Hepatocyte (in vitro differentiated cells): ENCODE results near the gene MLH3. TPM values are rescaled to one million over a fixed set of nuclear protein-coding genes. Genes with fewer than 3 reads are reported as not detected.

ENCODE experiments used
- DNase-seq: peaks from one replicate; pipeline ENCODE4 v3.0.0-alpha.2; 2016; ENCODE audit warnings: low spot score
- H2AFZ ChIP-seq: fragments of 200-600 bp; sonication (generic); 2 replicates; pipeline ENCODE4 v1.6.0; 2016; ENCODE audit warnings: antibody characterized with exemption, mild to moderate bottlenecking
- H3K27ac ChIP-seq: fragments of 200-600 bp; sonication (generic); 2 replicates; pipeline ENCODE4 v1.5.1; 2016; ENCODE audit warnings: mild to moderate bottlenecking
- H3K27me3 ChIP-seq: fragments of 200-600 bp; sonication (generic); 2 replicates; pipeline ENCODE4 v1.6.1; 2016
- H3K36me3 ChIP-seq: fragments of 200-600 bp; sonication (generic); replicated peaks from 2 replicates; pipeline ENCODE4 v1.5.1; 2016; ENCODE audit warnings: low read depth; ENCODE audit not compliant: insufficient read depth
- H3K4me1 ChIP-seq: fragments of 200-600 bp; sonication (generic); 2 replicates; pipeline ENCODE4 v1.5.1; 2016; ENCODE audit warnings: mild to moderate bottlenecking, moderate library complexity; ENCODE audit not compliant: insufficient read depth
- H3K4me2 ChIP-seq: fragments of 200-600 bp; sonication (generic); 2 replicates; pipeline ENCODE4 v1.6.0; 2016
- H3K4me3 ChIP-seq: fragments of 200-600 bp; sonication (generic); 2 replicates; pipeline ENCODE4 v1.5.1; 2016; ENCODE audit warnings: mild to moderate bottlenecking
- H3K79me2 ChIP-seq: fragments of 200-600 bp; sonication (generic); 2 replicates; pipeline ENCODE4 v1.6.0; 2017; ENCODE audit warnings: mild to moderate bottlenecking
- H3K9me2 ChIP-seq: fragments of 200-600 bp; sonication (generic); replicated peaks from 2 replicates; pipeline ENCODE4 v1.6.0; 2017; ENCODE audit warnings: mild to moderate bottlenecking; ENCODE audit not compliant: insufficient read depth
- H3K9me3 ChIP-seq: fragments of 200-600 bp; sonication (generic); 2 replicates; pipeline ENCODE4 v1.5.1; 2016; ENCODE audit warnings: low read depth, mild to moderate bottlenecking
- H4K20me1 ChIP-seq: fragments of 200-600 bp; sonication (generic); 2 replicates; pipeline ENCODE4 v1.6.0; 2016; ENCODE audit warnings: mild to moderate bottlenecking; ENCODE audit not compliant: insufficient read depth, poor library complexity, severe bottlenecking
- EZH2 ChIP-seq: fragments of 200-600 bp; sonication (generic); IDR thresholded peaks from 2 replicates; pipeline ENCODE4 v1.6.1; 2016; ENCODE audit warnings: antibody characterized with exemption, mild to moderate bottlenecking, borderline replicate concordance
- EZH2phosphoT487 ChIP-seq: fragments of 200-600 bp; sonication (generic); IDR thresholded peaks from one replicate; pipeline ENCODE4 v1.6.1; 2018; ENCODE audit warnings: antibody characterized with exemption, mild to moderate bottlenecking, low read depth, moderate library complexity; ENCODE audit not compliant: unreplicated experiment, severe bottlenecking
- WGBS: methylation state at CpG from one replicate; pipeline ENCODE4 v1.1.6; 2016; ENCODE audit warnings: low lambda C conversion rate; ENCODE audit errors: missing lambda C conversion rate; 5-methylcytosine and 5-hydroxymethylcytosine counted together
- polyA plus RNA-seq: library from polyadenylated mRNA; unstranded; fragments of >200 nt; fragmentation: Nextera tagmentation; extraction: Ambion mirVana; gene quantifications from 2 replicates; pipeline ENCODE4 v1.2.1, GENCODE V29; 2016
- total RNA-seq: library from RNA; depleted of rRNA; stranded (reverse); fragments of >200 nt; gene quantifications from 2 replicates; pipeline ENCODE4 v1.2.3, GENCODE V29; 2014
- TF ChIP-seq, protein P1 (sequence below): fragments of 200-600 bp; sonication (generic); IDR thresholded peaks from 2 replicates; pipeline ENCODE4 v1.5.1; 2016; ENCODE audit warnings: antibody characterized with exemption, mild to moderate bottlenecking; ENCODE audit not compliant: poor library complexity

MLH3 gene
- total and polyA plus RNA-seq, 2 experiments from 2014 or later = 8.5 to 15.6 TPM

DNA sequence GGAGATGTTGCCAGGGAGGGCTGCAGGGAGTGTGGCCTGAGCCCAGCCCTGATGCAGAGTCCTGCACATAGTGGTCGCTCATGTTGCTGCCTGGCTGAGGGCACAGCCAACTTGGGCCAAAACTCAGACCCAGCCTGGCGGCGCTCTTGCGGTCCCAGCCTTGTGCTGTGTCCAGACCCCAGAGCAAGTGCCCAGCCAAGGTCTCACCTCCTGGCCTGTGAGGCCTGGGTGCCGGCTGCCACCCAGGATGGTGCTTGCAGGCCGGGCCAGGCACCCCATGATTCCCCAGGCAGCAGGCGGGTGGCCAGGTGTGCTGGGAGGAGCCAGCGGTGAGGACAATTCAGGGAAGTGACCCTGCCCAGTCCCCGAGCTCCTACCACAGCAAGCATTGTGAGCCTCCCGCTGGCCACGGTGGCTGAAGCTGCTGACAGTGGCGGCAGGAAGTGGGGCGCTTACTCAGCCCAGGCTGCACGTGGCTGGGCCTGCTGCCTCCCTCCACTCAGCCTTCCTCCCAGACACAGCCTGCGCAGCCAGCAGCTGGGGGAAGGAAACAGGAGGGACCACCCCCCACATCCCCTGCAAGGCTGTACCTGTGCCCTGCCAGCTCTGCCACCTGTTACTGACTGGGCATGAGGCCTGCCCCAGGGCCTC, 78.1 kb downstream of the MLH3 start:
- Histone ChIP-seq H3K27ac (no peak overlapping the region), H3K4me2 (no peak overlapping the region), H3K4me3 (no peak overlapping the region), H3K79me2 (no peaks in the 10 kb centered on the region), H2AFZ (no peak overlapping the region), H3K4me1 (peaks cover 24% of the 10 kb centered on the region), H3K36me3 (no peaks in the 10 kb centered on the region), H3K9me3 (no peaks in the 10 kb centered on the region), H4K20me1 (no peaks in the 10 kb centered on the region), H3K9me2 (no peaks in the 10 kb centered on the region), H3K27me3 (no peaks in the 10 kb centered on the region)
- 87% methylated on average over 15 of the region's 15 CpGs for WGBS
- TF ChIP-seq, protein P1, sequence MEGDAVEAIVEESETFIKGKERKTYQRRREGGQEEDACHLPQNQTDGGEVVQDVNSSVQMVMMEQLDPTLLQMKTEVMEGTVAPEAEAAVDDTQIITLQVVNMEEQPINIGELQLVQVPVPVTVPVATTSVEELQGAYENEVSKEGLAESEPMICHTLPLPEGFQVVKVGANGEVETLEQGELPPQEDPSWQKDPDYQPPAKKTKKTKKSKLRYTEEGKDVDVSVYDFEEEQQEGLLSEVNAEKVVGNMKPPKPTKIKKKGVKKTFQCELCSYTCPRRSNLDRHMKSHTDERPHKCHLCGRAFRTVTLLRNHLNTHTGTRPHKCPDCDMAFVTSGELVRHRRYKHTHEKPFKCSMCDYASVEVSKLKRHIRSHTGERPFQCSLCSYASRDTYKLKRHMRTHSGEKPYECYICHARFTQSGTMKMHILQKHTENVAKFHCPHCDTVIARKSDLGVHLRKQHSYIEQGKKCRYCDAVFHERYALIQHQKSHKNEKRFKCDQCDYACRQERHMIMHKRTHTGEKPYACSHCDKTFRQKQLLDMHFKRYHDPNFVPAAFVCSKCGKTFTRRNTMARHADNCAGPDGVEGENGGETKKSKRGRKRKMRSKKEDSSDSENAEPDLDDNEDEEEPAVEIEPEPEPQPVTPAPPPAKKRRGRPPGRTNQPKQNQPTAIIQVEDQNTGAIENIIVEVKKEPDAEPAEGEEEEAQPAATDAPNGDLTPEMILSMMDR = no peak
- TF ChIP-seq EZH2phosphoT487 = no peak
- no peak for DNase-seq

DNA sequence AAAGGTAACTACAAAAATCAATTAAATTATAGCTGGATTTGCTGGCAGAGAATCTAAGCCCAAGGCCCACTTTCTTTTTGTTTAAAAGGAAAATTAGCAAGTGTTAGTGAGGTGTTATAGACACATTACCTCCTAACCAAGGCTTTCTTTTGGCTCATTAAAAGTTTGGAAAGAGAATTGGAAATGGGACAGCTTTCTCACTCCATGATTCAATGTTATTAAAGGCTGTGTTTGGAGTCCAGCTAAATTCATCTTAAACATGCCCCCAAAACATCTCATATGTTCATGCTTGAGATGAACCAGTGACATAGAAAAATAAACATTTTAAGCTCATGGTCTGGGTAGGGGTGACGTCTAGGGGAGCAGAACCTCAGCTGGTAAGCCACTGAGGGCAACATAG, 82.5 kb downstream of the MLH3 start:
- Histone ChIP-seq H3K4me2 (no peak overlapping the region), H3K9me2 (no peaks in the 10 kb centered on the region), H3K4me3 (no peak overlapping the region), H3K27me3 (no peaks in the 10 kb centered on the region), H3K9me3 (no peaks in the 10 kb centered on the region), H3K79me2 (no peaks in the 10 kb centered on the region), H3K27ac (no peak overlapping the region), H4K20me1 (no peaks in the 10 kb centered on the region), H3K36me3 (no peaks in the 10 kb centered on the region), H2AFZ (no peak overlapping the region), H3K4me1 (peaks cover 4% of the 10 kb centered on the region)
- WGBS = 52% methylated on average over 1 of the region's 1 CpG
- no peak for DNase-seq
- TF ChIP-seq, protein P1 = no peak
- TF ChIP-seq EZH2 = no peak
- no peak for TF ChIP-seq EZH2phosphoT487

DNA sequence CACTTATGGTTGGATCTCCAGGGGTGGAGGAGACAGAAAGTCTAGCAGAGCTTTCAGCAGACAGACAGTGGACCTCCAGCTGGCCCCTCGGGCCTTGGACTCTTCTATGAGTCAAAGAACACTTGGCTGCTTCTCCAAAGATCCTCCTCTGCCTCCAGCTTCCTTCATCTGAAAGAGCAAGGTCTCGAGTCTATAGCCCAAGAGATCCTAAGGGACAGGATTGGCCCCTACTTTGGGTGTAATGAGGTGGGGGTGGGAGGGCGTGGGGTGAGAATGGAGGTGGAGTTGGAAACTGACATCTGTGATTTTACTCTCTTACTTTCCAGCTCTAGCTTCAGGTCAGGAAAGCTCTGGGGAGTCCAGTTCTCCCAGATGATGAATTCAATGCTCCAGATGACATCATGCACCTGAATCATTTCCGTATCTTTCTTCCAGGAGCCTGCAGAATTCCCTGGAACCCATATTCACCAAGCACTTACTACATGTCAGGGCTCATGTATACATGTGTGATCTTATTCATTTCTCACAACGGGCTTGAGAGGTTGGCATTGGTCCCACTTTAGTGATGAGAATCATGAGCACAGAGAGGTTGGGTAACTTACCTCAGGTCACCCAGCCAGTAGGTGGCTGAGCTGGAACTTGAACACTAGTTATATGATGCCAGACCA, 85.6 kb downstream of the MLH3 start:
- no peaks in the 10 kb centered on the region for H3K79me2 ChIP-seq
- H3K27ac ChIP-seq = no peak overlapping the region
- no peaks in the 10 kb centered on the region for H3K27me3 ChIP-seq
- no peak for TF ChIP-seq EZH2
- TF ChIP-seq, protein P1 = no peak
- TF ChIP-seq EZH2phosphoT487 = no peak
- H3K4me3 ChIP-seq = no peak overlapping the region
- no peaks in the 10 kb centered on the region for H3K9me3 ChIP-seq
- H3K4me2 ChIP-seq = no peak overlapping the region
- H3K36me3 ChIP-seq = no peaks in the 10 kb centered on the region
- DNase-seq = no peak
- H4K20me1 ChIP-seq = no peaks in the 10 kb centered on the region
- 84% methylated on average over 5 of the region's 5 CpGs for WGBS
- no peak overlapping the region for H2AFZ ChIP-seq
- peaks cover 8% of the 10 kb centered on the region for H3K4me1 ChIP-seq
- H3K9me2 ChIP-seq = no peaks in the 10 kb centered on the region
